ENCODE measurements around the gene GABBR2. TPM values are rescaled to one million over a fixed set of nuclear protein-coding genes. Genes with fewer than 3 reads are reported as not detected.

The GABBR2 gene
- polyA plus RNA-seq, 1 of the 3 experiments (the other 2 are of a cell fraction) = not detected

- peaks cover 5 to 7% of the 10 kb centered on the region in 2 experiments; a peak in 2 of 4 replicates for H3K4me1 ChIP-seq (ENCODE audit: control insufficient read depth in 1 of 2, insufficient read depth in 2 of 2, low read depth in 1 of 2, low read length in 1 of 2)
- ChIA-PET CTCF (interaction anchor here (0.5 to 8.2 kb wide), 55 partner anchors 8 to 491 kb away, joined by 3 to 198 read pairs (median 4); partner anchors contain the start of gene ANKS6), POLR2A (no interaction called here)
- no peaks in the 10 kb centered on the region for H3K79me2 ChIP-seq (ENCODE audit: insufficient read depth)
- H2AFZ ChIP-seq (ENCODE audit: low read depth) = no peak overlapping the region
- H3K9me3 ChIP-seq = no peaks in the 10 kb centered on the region
- TF ChIP-seq ELF1 (IDR thresholded peaks at IDR 0.05) (no peak), MEF2A (IDR thresholded peaks at IDR 0.05; ENCODE audit: borderline replicate concordance, low read depth) (no peak), EP300 (IDR thresholded peaks at IDR 0.05; ENCODE audit: borderline replicate concordance in 1 of 2, low read depth in 1 of 2, low read length in 1 of 2) (no peak), CHD2 (IDR thresholded peaks at IDR 0.05; ENCODE audit: low read length, partially characterized antibody) (peak; percentile 44), GATA2 (CRISPR knock-in tag; IDR thresholded peaks at IDR 0.05) (peak; percentile 7; the same call in 1 of the 2 replicates), REST (IDR thresholded peaks at IDR 0.05; ENCODE audit: low read depth, low read length) (no peak), SMC3 (IDR thresholded peaks at IDR 0.05; ENCODE audit: low read depth, low read length) (peak; percentile 92), RAD21 (IDR thresholded peaks at IDR 0.05; ENCODE audit: low read length) (peak; percentile 94)
- TF ChIP-seq, protein P1, sequence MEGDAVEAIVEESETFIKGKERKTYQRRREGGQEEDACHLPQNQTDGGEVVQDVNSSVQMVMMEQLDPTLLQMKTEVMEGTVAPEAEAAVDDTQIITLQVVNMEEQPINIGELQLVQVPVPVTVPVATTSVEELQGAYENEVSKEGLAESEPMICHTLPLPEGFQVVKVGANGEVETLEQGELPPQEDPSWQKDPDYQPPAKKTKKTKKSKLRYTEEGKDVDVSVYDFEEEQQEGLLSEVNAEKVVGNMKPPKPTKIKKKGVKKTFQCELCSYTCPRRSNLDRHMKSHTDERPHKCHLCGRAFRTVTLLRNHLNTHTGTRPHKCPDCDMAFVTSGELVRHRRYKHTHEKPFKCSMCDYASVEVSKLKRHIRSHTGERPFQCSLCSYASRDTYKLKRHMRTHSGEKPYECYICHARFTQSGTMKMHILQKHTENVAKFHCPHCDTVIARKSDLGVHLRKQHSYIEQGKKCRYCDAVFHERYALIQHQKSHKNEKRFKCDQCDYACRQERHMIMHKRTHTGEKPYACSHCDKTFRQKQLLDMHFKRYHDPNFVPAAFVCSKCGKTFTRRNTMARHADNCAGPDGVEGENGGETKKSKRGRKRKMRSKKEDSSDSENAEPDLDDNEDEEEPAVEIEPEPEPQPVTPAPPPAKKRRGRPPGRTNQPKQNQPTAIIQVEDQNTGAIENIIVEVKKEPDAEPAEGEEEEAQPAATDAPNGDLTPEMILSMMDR (IDR thresholded peaks at IDR 0.05) = peak; percentile 97
- TF ChIP-seq, protein P2, sequence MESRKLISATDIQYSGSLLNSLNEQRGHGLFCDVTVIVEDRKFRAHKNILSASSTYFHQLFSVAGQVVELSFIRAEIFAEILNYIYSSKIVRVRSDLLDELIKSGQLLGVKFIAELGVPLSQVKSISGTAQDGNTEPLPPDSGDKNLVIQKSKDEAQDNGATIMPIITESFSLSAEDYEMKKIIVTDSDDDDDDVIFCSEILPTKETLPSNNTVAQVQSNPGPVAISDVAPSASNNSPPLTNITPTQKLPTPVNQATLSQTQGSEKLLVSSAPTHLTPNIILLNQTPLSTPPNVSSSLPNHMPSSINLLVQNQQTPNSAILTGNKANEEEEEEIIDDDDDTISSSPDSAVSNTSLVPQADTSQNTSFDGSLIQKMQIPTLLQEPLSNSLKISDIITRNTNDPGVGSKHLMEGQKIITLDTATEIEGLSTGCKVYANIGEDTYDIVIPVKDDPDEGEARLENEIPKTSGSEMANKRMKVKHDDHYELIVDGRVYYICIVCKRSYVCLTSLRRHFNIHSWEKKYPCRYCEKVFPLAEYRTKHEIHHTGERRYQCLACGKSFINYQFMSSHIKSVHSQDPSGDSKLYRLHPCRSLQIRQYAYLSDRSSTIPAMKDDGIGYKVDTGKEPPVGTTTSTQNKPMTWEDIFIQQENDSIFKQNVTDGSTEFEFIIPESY (IDR thresholded peaks at IDR 0.05; ENCODE audit: borderline replicate concordance, low read depth) = no peak
- no peaks in the 10 kb centered on the region for H3K36me3 ChIP-seq (replicated peaks in 1 of 2; ENCODE audit: control insufficient read depth in 1 of 2, insufficient read depth in 2 of 2, low read length in 1 of 2)
- H3K9me2 ChIP-seq = no peaks in the 10 kb centered on the region
- DNase-seq = peak; percentile 89
- no peak overlapping the region for H3K9ac ChIP-seq
- H3K4me3 ChIP-seq (ENCODE audit: low read depth in 2 of 2, low read length in 1 of 2) = peak overlapping the region in 1 of 2 experiments; percentile 36; a peak in 1 of 4 replicates
- no peaks in the 10 kb centered on the region for H4K20me1 ChIP-seq (ENCODE audit: insufficient read depth)
- H3K27me3 ChIP-seq (ENCODE audit: insufficient read depth) = no peaks in the 10 kb centered on the region; the same call in 1 of the 2 replicates
- no peaks in the 10 kb centered on the region for H3F3A ChIP-seq (replicated peaks; ENCODE audit: insufficient read depth)
- 60% methylated on average over 1 of the region's 9 CpGs for WGBS (ENCODE audit: low lambda C conversion rate)
- H3K27ac ChIP-seq (ENCODE audit: low read depth in 2 of 2, low read length in 1 of 2) = no peak overlapping the region
- no peak overlapping the region for H3K4me2 ChIP-seq
Observed at GRCh38 chr9:98315551-98316060, 393.1 kb downstream of the GABBR2 start.
